ENCODE results near the gene PIP5K1B. TPM values are rescaled to one million over a fixed set of nuclear protein-coding genes. Genes with fewer than 3 reads are reported as not detected.

PIP5K1B gene
- total and polyA plus RNA-seq, 2 of the 13 experiments (the other 11 are each of a cell fraction or from before 2014, with no cell fraction given): 15.8 to 17.5 TPM

- TF ChIP-seq CSRNP2 (CRISPR knock-in tag; conservative IDR thresholded peaks at IDR 0.05; ENCODE audit: low read depth) (no peak), ZNF883 (CRISPR knock-in tag; IDR thresholded peaks at IDR 0.05; ENCODE audit: not compliant biosample characterization) (peak; percentile 69), SETDB1 (CRISPR knock-in tag; IDR thresholded peaks at IDR 0.05; ENCODE audit: borderline replicate concordance) (no peak), NKX3-1 (CRISPR knock-in tag; IDR thresholded peaks at IDR 0.05) (no peak), SYNCRIP (IDR thresholded peaks at IDR 0.05; ENCODE audit: insufficient read depth, low read depth, low read length) (no peak), PHB2 (IDR thresholded peaks at IDR 0.05; ENCODE audit: partially characterized antibody) (no peak), BRF2 (CRISPR knock-in tag; IDR thresholded peaks at IDR 0.05) (peak; percentile 60; the same call in 1 of the 2 replicates), SP4 (CRISPR knock-in tag; IDR thresholded peaks at IDR 0.05) (peak; percentile 76; the same call in 1 of the 2 replicates), ATF7 (IDR thresholded peaks at IDR 0.05) (no peak), ATF7 (CRISPR knock-in tag; IDR thresholded peaks at IDR 0.05) (no peak), TOE1 (CRISPR knock-in tag; IDR thresholded peaks at IDR 0.05) (no peak), ZBTB20 (CRISPR knock-in tag; IDR thresholded peaks at IDR 0.05; ENCODE audit: borderline replicate concordance, low read depth) (peak; percentile 6; the same call in 1 of the 2 replicates), ZNF367 (CRISPR knock-in tag; IDR thresholded peaks at IDR 0.05; ENCODE audit: borderline replicate concordance) (no peak), HES4 (CRISPR knock-in tag; IDR thresholded peaks at IDR 0.05; ENCODE audit: borderline replicate concordance) (no peak; the same call in 1 of the 2 replicates), ZNF768 (CRISPR knock-in tag; IDR thresholded peaks at IDR 0.05) (peak; percentile 79; the same call in 1 of the 2 replicates), SRY (CRISPR knock-in tag; IDR thresholded peaks at IDR 0.05) (no peak), HMG20A (CRISPR knock-in tag; IDR thresholded peaks at IDR 0.05; ENCODE audit: borderline replicate concordance) (no peak), NFE2L2 (IDR thresholded peaks at IDR 0.05; ENCODE audit: low read length) (no peak), MXD3 (CRISPR knock-in tag; IDR thresholded peaks at IDR 0.05) (no peak; the same call in 1 of the 2 replicates), ZXDC (CRISPR knock-in tag; IDR thresholded peaks at IDR 0.05) (no peak; the same call in 1 of the 2 replicates), HIVEP1 (CRISPR knock-in tag; IDR thresholded peaks at IDR 0.05) (0 out of 2 replicates have a peak, but pooled peaks have one; percentile 75), MIER2 (CRISPR knock-in tag; IDR thresholded peaks at IDR 0.05) (no peak), ZNF639 (CRISPR knock-in tag; conservative IDR thresholded peaks at IDR 0.05) (peak; percentile 49)
Observed at GRCh38 chr9:68779558-68780379, 74.7 kb downstream of the PIP5K1B start (continued).
